WERI-Rb-1 (cell line): ENCODE data around the gene ITPR1.

Source experiments
- DNase-seq: peaks from one replicate; pipeline ENCODE4 v3.0.0-alpha.2; 2020
- H3K27ac ChIP-seq: fragments of 250-450 bp; sonication (Bioruptor Pico); 2 replicates; pipeline ENCODE4 v1.5.1; 2020; ENCODE audit warnings: mild to moderate bottlenecking, moderate library complexity
- H3K27me3 ChIP-seq: fragments of 250-450 bp; sonication (Bioruptor Pico); 2 replicates; pipeline ENCODE4 v1.5.1; 2021; ENCODE audit warnings: mild to moderate bottlenecking, low read depth, moderate library complexity; ENCODE audit not compliant: insufficient read depth, severe bottlenecking
- H3K36me3 ChIP-seq: fragments of 250-450 bp; sonication (Bioruptor Pico); 2 replicates; pipeline ENCODE4 v1.5.1; 2020; ENCODE audit warnings: mild to moderate bottlenecking, moderate library complexity
- H3K4me3 ChIP-seq: 2 replicates; pipeline ENCODE4 v1.5.1; 2011; ENCODE audit warnings: low read depth, mild to moderate bottlenecking, control low read depth, low read length
- H3K9me3 ChIP-seq: fragments of 250-450 bp; sonication (Bioruptor Pico); 2 replicates; pipeline ENCODE4 v1.5.1; 2021; ENCODE audit warnings: mild to moderate bottlenecking, moderate library complexity; ENCODE audit not compliant: severe bottlenecking
- CTCF ChIP-seq: IDR thresholded peaks from 2 replicates; pipeline ENCODE4 v1.5.1; 2011; ENCODE audit warnings: low read depth, mild to moderate bottlenecking, control low read depth, inconsistent platforms, low read length

Gene ITPR1

DNA sequence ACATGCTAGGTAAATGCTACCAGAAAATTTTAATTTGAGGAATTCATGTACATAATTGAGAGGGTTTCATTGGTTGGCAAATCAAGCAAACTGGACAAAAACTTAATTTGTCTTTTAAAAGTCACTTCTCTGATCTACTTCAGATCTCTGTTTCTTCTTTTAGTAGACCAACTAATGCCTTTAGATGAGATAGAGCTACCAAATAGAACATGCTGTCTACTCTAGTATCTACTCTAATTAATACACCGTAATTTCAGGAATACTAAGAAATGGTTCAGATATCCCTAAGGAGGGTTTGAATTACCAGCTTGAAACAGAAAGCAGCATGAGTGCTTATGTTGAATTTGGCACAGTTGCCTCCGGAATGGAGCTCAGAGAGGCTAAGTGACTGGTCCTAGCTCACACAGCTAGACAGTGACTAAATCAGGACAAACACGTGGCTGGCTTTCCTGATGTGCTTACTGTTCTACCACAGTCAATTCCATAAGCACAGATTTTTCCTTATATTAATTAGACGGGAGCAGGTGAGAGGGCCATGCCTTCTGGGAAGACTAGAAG lies 225.1 kb downstream of the ITPR1 start:
- no peak for TF ChIP-seq CTCF
- Histone ChIP-seq H3K9me3 (no peaks in the 10 kb centered on the region), H3K36me3 (no peaks in the 10 kb centered on the region), H3K4me3 (no peak overlapping the region), H3K27me3 (no peaks in the 10 kb centered on the region), H3K27ac (no peak overlapping the region)
- no peak for DNase-seq

GRCh38 chr3:4719046-4719501 lies 225.9 kb downstream of the ITPR1 start:
- Histone ChIP-seq H3K4me3 (no peak overlapping the region), H3K27ac (no peak overlapping the region), H3K9me3 (no peaks in the 10 kb centered on the region), H3K36me3 (no peaks in the 10 kb centered on the region), H3K27me3 (no peaks in the 10 kb centered on the region)
- no peak for TF ChIP-seq CTCF
- no peak for DNase-seq

- no peak overlapping the region for H3K27ac ChIP-seq
- DNase-seq = peak; percentile 51
- TF ChIP-seq CTCF = peak; percentile 43; the same call in 1 of the 2 replicates
- H3K27me3 ChIP-seq = no peaks in the 10 kb centered on the region
- no peaks in the 10 kb centered on the region for H3K36me3 ChIP-seq
- no peak overlapping the region for H3K4me3 ChIP-seq
- H3K9me3 ChIP-seq = no peaks in the 10 kb centered on the region
Measured at GRCh38 chr3:4720316-4721075, 227.3 kb downstream of the ITPR1 start.

DNA sequence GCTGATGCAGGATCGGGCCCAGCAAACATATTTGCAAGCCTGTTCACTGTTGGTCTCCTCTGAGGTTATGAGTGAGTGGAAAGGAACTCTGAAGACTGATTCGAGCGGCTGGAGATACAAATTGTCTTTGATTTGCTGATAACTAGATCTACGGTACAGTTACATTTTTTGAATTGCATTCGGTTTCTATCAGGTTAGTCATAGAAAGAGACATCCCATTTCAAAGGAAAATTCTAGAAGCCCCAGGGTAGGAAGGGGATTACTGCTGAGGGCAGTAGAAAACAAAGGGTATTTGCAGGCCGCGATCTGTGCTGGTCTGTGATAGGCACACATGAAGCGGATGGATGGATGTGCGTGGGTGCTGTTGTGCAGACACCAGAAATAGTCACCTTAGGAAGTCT lies 228.4 kb downstream of the ITPR1 start:
- Histone ChIP-seq H3K36me3 (no peaks in the 10 kb centered on the region), H3K9me3 (no peaks in the 10 kb centered on the region), H3K27ac (no peak overlapping the region), H3K27me3 (no peaks in the 10 kb centered on the region), H3K4me3 (no peak overlapping the region)
- DNase-seq = no peak
- TF ChIP-seq CTCF = no peak

GRCh38 chr3:4722103-4722502 lies 229.0 kb downstream of the ITPR1 start:
- H3K27me3 ChIP-seq = no peaks in the 10 kb centered on the region
- TF ChIP-seq CTCF = peak; percentile 68
- no peak overlapping the region for H3K4me3 ChIP-seq
- peak; percentile 73 for DNase-seq
- H3K9me3 ChIP-seq = no peaks in the 10 kb centered on the region
- peak overlapping the region; percentile 49 for H3K27ac ChIP-seq
- no peaks in the 10 kb centered on the region for H3K36me3 ChIP-seq
